Stomach (tissue), 9 donors: ENCODE data around the gene TARS2. TPM values are rescaled to one million over a fixed set of nuclear protein-coding genes. Genes with fewer than 3 reads are reported as not detected.

Experiments used
- DNase-seq, 2 donors: peaks; one replicate each; pipeline versions ENCODE4 v3.0.0 to v3.0.0-alpha.2; 2013 to 2019
- H3K27ac ChIP-seq, 5 donors: fragments of 200-600 bp in 4 of 5; sonication (generic) in 4 of 5; one replicate each; pipeline ENCODE4 v1.5.1; 2013 to 2019; ENCODE audit warnings: mild to moderate bottlenecking in 1 of 5, moderate library complexity in 1 of 5
- H3K27me3 ChIP-seq, 3 donors: fragments of 200-600 bp; sonication (generic); one replicate each; pipeline ENCODE4 v1.5.1; 2017 to 2019; ENCODE audit warnings: mixed run types in 1 of 3
- H3K36me3 ChIP-seq, 4 donors: fragments of 200-600 bp; sonication (generic); 1 replicate in 3 of 4; 2 replicates in 1 of 4; pipeline ENCODE4 v1.5.1; 2016 to 2019
- H3K4me1 ChIP-seq, 4 donors: fragments of 200-600 bp; sonication (generic); one replicate each; pipeline ENCODE4 v1.5.1; 2016 to 2019
- H3K4me3 ChIP-seq, 4 donors: fragments of 200-600 bp; sonication (generic) in 3 of 4; one replicate each; pipeline ENCODE4 v1.5.1; 2016 to 2019; ENCODE audit warnings: mild to moderate bottlenecking in 1 of 4
- H3K9me3 ChIP-seq, 4 donors: fragments of 200-600 bp; sonication (generic); one replicate each; pipeline ENCODE4 v1.5.1; 2016 to 2019
- EP300 ChIP-seq: sonication (generic); formaldehyde crosslinking; IDR thresholded peaks from one replicate; pipeline ENCODE4 v1.6.1; 2017; ENCODE audit warnings: antibody characterized with exemption
- POLR2A ChIP-seq, 4 donors: fragments of 450-650 bp; IDR thresholded peaks; one replicate each; pipeline ENCODE4 v1.6.1; 2016; ENCODE audit warnings: antibody characterized with exemption in 4 of 4, control low read depth in 2 of 4, mild to moderate bottlenecking in 1 of 4, moderate library complexity in 1 of 4
- POLR2AphosphoS5 ChIP-seq, 3 donors: sonication (generic); formaldehyde crosslinking; IDR thresholded peaks; one replicate each; pipeline ENCODE4 v1.6.1; 2016; ENCODE audit warnings: antibody characterized with exemption in 3 of 3
- WGBS, 5 donors: extraction: QIAGEN DNeasy Blood & Tissue Kit in 3 of 5; methylation state at CpG; one replicate each; pipeline versions ENCODE4 v1.1.5 to v1.1.7; 2013 to 2018; 5-methylcytosine and 5-hydroxymethylcytosine counted together
- intact Hi-C: fragments of 100-400 bp; cut with DNase I; formaldehyde crosslinking; loops from one replicate; pipeline ENCODE4 v1.15.1; 2023; ENCODE audit warnings: low total_unique reads
- polyA plus RNA-seq, 3 donors: library from polyadenylated mRNA; stranded (reverse); fragments of 200-250 nt; gene quantifications; one replicate each; pipeline ENCODE4 v1.2.3, GENCODE V29; 2013
- small RNA-seq, 4 donors: library from RNA; depleted of rRNA; stranded (forward); fragments of <200 nt; gene quantifications; one replicate each; pipeline ENCODE3, GENCODE V24; 2016
- total RNA-seq, 5 donors: library from RNA; depleted of rRNA; stranded (reverse); fragments of >200 nt; gene quantifications; one replicate each; pipeline versions ENCODE4 v1.1.0 to v1.2.3, GENCODE V29; 2014 to 2016
- TF ChIP-seq, protein P1 (sequence below), 7 experiments: fragments of 450-650 bp in 4 of 7; fragments of 200-600 bp in 3 of 7; sonication (generic) in 3 of 7; IDR thresholded peaks; one replicate each; pipeline ENCODE4 v1.5.1; 2016 to 2019; ENCODE audit warnings: antibody characterized with exemption in 7 of 7, control low read depth in 2 of 7, mild to moderate bottlenecking in 1 of 7
- donor health status: healthy with polysubstance abuse.
- donor health status: Bipolar disorder and iron deficiency.
- donor health status: healthy.

TARS2 gene
- total and polyA plus RNA-seq, 8 donors: 3.5 to 46.2 (median 11.0) TPM

GRCh38 chr1:150555198-150555970 is 68.2 kb downstream of the TARS2 start:
- H3K4me1 ChIP-seq: peaks cover 39 to 86% (median 62%) of the 10 kb centered on the region in 4 donors
- DNase-seq: no peak
- TF ChIP-seq EP300 (no peak), POLR2A (IDR thresholded peaks at IDR 0.05) (no peak), POLR2AphosphoS5 (IDR thresholded peaks at IDR 0.05) (peak in 1 of 3 donors; percentile 4)
- TF ChIP-seq, protein P1, sequence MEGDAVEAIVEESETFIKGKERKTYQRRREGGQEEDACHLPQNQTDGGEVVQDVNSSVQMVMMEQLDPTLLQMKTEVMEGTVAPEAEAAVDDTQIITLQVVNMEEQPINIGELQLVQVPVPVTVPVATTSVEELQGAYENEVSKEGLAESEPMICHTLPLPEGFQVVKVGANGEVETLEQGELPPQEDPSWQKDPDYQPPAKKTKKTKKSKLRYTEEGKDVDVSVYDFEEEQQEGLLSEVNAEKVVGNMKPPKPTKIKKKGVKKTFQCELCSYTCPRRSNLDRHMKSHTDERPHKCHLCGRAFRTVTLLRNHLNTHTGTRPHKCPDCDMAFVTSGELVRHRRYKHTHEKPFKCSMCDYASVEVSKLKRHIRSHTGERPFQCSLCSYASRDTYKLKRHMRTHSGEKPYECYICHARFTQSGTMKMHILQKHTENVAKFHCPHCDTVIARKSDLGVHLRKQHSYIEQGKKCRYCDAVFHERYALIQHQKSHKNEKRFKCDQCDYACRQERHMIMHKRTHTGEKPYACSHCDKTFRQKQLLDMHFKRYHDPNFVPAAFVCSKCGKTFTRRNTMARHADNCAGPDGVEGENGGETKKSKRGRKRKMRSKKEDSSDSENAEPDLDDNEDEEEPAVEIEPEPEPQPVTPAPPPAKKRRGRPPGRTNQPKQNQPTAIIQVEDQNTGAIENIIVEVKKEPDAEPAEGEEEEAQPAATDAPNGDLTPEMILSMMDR (IDR thresholded peaks at IDR 0.05): no peak
- no peaks in the 10 kb centered on the region for H3K9me3 ChIP-seq
- WGBS, 5 donors: 71 to 92% (median 89%) methylated on average over 14 to 19 of the region's 19 CpGs
- no peak overlapping the region for H3K4me3 ChIP-seq
- H3K27ac ChIP-seq: no peak overlapping the region
- intact Hi-C loops: loop anchor here (10.0 kb wide), 1 partner anchor 69 kb away; the partner anchor contains the start of gene ENSA
- H3K27me3 ChIP-seq: no peaks in the 10 kb centered on the region
- peaks cover 0 to 54% (median 35%) of the 10 kb centered on the region in 4 donors for H3K36me3 ChIP-seq

DNA sequence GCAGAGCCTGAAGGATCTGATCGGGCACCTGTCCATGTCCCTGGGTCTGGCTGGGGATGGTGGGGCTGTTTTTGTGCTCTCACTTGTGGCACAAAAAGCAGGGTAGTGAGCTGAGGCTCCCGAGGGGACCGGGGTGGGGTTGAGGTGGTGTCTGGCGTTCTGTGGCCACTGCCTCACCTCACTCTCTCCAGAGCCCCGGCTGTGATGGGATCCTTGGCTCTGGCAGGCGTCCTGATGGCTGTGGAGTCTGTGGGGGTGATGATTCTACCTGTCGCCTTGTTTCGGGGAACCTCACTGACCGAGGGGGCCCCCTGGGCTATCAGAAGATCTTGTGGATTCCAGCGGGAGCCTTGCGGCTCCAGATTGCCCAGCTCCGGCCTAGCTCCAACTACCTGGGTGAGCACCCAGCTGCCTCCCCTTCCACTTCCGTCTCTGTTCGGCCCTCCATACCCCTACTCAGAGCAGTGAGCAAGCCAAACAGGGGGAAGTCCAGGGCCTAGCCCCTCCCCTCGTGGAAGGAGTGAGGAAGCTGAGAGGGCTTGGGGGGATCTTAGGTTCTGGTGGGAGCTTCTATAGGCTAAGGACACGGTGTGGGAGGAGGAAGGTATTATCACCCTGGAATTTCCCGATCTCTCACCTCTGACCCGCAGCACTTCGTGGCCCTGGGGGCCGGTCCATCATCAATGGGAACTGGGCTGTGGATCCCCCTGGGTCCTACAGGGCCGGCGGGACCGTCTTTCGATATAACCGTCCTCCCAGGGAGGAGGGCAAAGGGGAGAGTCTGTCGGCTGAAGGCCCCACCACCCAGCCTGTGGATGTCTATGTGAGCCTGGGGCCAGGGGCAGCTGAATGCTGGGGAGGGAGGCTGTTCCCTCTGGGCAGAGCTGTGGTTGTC is 69.0 kb downstream of the TARS2 start:
- Histone ChIP-seq H3K36me3 (peaks cover 0 to 54% (median 35%) of the 10 kb centered on the region in 4 donors), H3K4me3 (no peak overlapping the region), H3K4me1 (peaks cover 40 to 83% (median 62%) of the 10 kb centered on the region in 4 donors), H3K27ac (peak overlapping the region in 2 of 5 donors; percentile 23 to 29), H3K9me3 (no peaks in the 10 kb centered on the region), H3K27me3 (no peaks in the 10 kb centered on the region)
- WGBS, 5 donors: 76 to 86% (median 80%) methylated on average over 23 to 26 of the region's 26 CpGs
- no peak for DNase-seq
- TF ChIP-seq POLR2A (IDR thresholded peaks at IDR 0.05): no peak
- TF ChIP-seq, protein P1 (IDR thresholded peaks at IDR 0.05): no peak
- no peak for TF ChIP-seq POLR2AphosphoS5 (IDR thresholded peaks at IDR 0.05)
- no peak for TF ChIP-seq EP300
- intact Hi-C loops: loop anchor here (10.0 kb wide), 1 partner anchor 69 kb away; the partner anchor contains the start of gene ENSA

GRCh38 chr1:150557065-150557600 is 69.9 kb downstream of the TARS2 start:
- intact Hi-C loops: loop anchor here (10.0 kb wide), 1 partner anchor 68 kb away; the partner anchor contains the start of gene ENSA
- H3K4me3 ChIP-seq: no peak overlapping the region
- no peak for DNase-seq

More at GRCh38 chr1:150557065-150557600, 69.9 kb downstream of the TARS2 start:
- Histone ChIP-seq H3K4me1 (peaks cover 35 to 79% (median 57%) of the 10 kb centered on the region in 4 donors), H3K27ac (peak overlapping the region in 1 of 5 donors; percentile 29), H3K9me3 (no peaks in the 10 kb centered on the region), H3K27me3 (no peaks in the 10 kb centered on the region), H3K36me3 (peaks cover 0 to 54% (median 35%) of the 10 kb centered on the region in 4 donors)
- TF ChIP-seq POLR2A (IDR thresholded peaks at IDR 0.05) (no peak), EP300 (no peak)
- WGBS, 5 donors: 88 to 93% (median 93%) methylated on average over 19 to 26 of the region's 26 CpGs

Small RNA genes lying within 50 kb of the gene (small RNA-seq; reads per million reads assigned to genes)
- gene MIR4257: 0 reads per million in 4 donors

Other genes with a start within 250 kb of the TARS2 start
- 1 to 10 TPM in 2 of 5 donors, not detected in 3; 1.0 to 1.1 TPM for gene CA14, start 229.6 kb upstream of the TARS2 start, total RNA-seq
- gene CA14, start 229.6 kb upstream of the TARS2 start, polyA plus RNA-seq: 1 to 10 TPM in 1 of 3 donors, under 1 TPM in 1, not detected in 1; 0.68 to 1.4 TPM
- 100 to 1,000 TPM in 1 of 5 donors, 10 to 100 TPM in 4; 25.8 to 120 (median 49.1) TPM for gene APH1A, start 218.4 kb upstream of the TARS2 start, total RNA-seq
- 10 to 100 TPM; 87.8 to 95.1 (median 89.5) TPM for gene APH1A, start 218.4 kb upstream of the TARS2 start, polyA plus RNA-seq
- gene C1orf54, start 214.6 kb upstream of the TARS2 start, total RNA-seq: 10 to 100 TPM in 1 of 5 donors, under 1 TPM in 1, not detected in 3; 0.43 to 40.8 TPM
- 10 to 100 TPM in 1 of 3 donors, 1 to 10 TPM in 2; 7.5 to 17.7 (median 8.7) TPM for gene C1orf54, start 214.6 kb upstream of the TARS2 start, polyA plus RNA-seq
- gene CIART, start 204.9 kb upstream of the TARS2 start, total RNA-seq: 10 to 100 TPM in 1 of 5 donors, 1 to 10 TPM in 3, not detected in 1; 2.7 to 31.5 (median 2.9) TPM
- 10 to 100 TPM in 1 of 3 donors, 1 to 10 TPM in 2; 4.0 to 12.8 (median 6.3) TPM for gene CIART, start 204.9 kb upstream of the TARS2 start, polyA plus RNA-seq
- 10 to 100 TPM in 4 of 5 donors, 1 to 10 TPM in 1; 2.0 to 95.1 (median 48.3) TPM for gene MRPS21, start 193.6 kb upstream of the TARS2 start, total RNA-seq
- gene MRPS21, start 193.6 kb upstream of the TARS2 start, polyA plus RNA-seq: 100 to 1,000 TPM; 105 to 130 (median 115) TPM
- gene PRPF3, start 165.9 kb upstream of the TARS2 start, total RNA-seq: 10 to 100 TPM; 40.3 to 99.1 (median 75.3) TPM
- gene PRPF3, start 165.9 kb upstream of the TARS2 start, polyA plus RNA-seq: 10 to 100 TPM; 14.5 to 35.3 (median 25.7) TPM
- 10 to 100 TPM in 4 of 5 donors, 1 to 10 TPM in 1; 8.1 to 41.4 (median 20.9) TPM for gene RPRD2, start 123.3 kb upstream of the TARS2 start, total RNA-seq
- gene RPRD2, start 123.3 kb upstream of the TARS2 start, polyA plus RNA-seq: 1 to 10 TPM; 4.5 to 5.2 (median 4.6) TPM
- gene ECM1, start 20.7 kb downstream of the TARS2 start, total RNA-seq: 10 to 100 TPM in 2 of 5 donors, 1 to 10 TPM in 3; 1.7 to 29.3 (median 6.5) TPM
- gene ECM1, start 20.7 kb downstream of the TARS2 start, polyA plus RNA-seq: 100 to 1,000 TPM in 1 of 3 donors, 1 to 10 TPM in 2; 3.1 to 345 (median 6.8) TPM
- not detected for gene FALEC, start 28.3 kb downstream of the TARS2 start, total RNA-seq
- gene FALEC, start 28.3 kb downstream of the TARS2 start, polyA plus RNA-seq: under 1 TPM in 1 of 3 donors, not detected in 2; 0.93 TPM
- 10 to 100 TPM in 3 of 5 donors, 1 to 10 TPM in 2; 4.9 to 32.3 (median 11.7) TPM for gene ADAMTSL4, start 62.0 kb downstream of the TARS2 start, total RNA-seq
- gene ADAMTSL4, start 62.0 kb downstream of the TARS2 start, polyA plus RNA-seq: 10 to 100 TPM in 1 of 3 donors, 1 to 10 TPM in 2; 7.5 to 54.2 (median 8.7) TPM
- 100 to 1,000 TPM in 4 of 5 donors, 10 to 100 TPM in 1; 87.5 to 330 (median 142) TPM for gene MCL1, start 92.2 kb downstream of the TARS2 start, total RNA-seq
- 100 to 1,000 TPM in 2 of 3 donors, 10 to 100 TPM in 1; 77.7 to 127 (median 115) TPM for gene MCL1, start 92.2 kb downstream of the TARS2 start, polyA plus RNA-seq
- 100 to 1,000 TPM; 106 to 349 (median 133) TPM for gene ENSA, start 142.2 kb downstream of the TARS2 start, total RNA-seq
- 100 to 1,000 TPM; 119 to 207 (median 150) TPM for gene ENSA, start 142.2 kb downstream of the TARS2 start, polyA plus RNA-seq
- 10 to 100 TPM; 13.4 to 33.4 (median 16.8) TPM for gene GOLPH3L, start 209.7 kb downstream of the TARS2 start, total RNA-seq
- gene GOLPH3L, start 209.7 kb downstream of the TARS2 start, polyA plus RNA-seq: 10 to 100 TPM; 13.2 to 30.9 (median 18.6) TPM
- 10 to 100 TPM in 1 of 5 donors, under 1 TPM in 1, not detected in 3; 0.55 to 37.1 TPM for gene HORMAD1, start 233.5 kb downstream of the TARS2 start, total RNA-seq
- gene HORMAD1, start 233.5 kb downstream of the TARS2 start, polyA plus RNA-seq: under 1 TPM in 1 of 3 donors, not detected in 2; 0.13 TPM